K562 (cell line): Measurements from ENCODE around the gene PDE6B.

Experiments
- BRCA1 ChIP-seq, 2 experiments: fragments of 450-650 bp in 1 of 2; sonication (generic) in 1 of 2; formaldehyde crosslinking in 1 of 2; IDR thresholded peaks; 2 replicates each; pipeline versions ENCODE4 v1.5.0 to v1.6.1; 2017 to 2020; ENCODE audit warnings: mild to moderate bottlenecking in 1 of 2, missing genetic modification reagents in 1 of 2
- CHD1 ChIP-seq: fragments of 200-600 bp; sonication (generic); IDR thresholded peaks from one replicate; pipeline ENCODE4 v1.6.1; 2012; ENCODE audit warnings: mild to moderate bottlenecking, moderate library complexity, low read length, inconsistent platforms
- HDGF ChIP-seq: fragments of 450-650 bp; IDR thresholded peaks from 2 replicates; pipeline ENCODE4 v1.6.1; 2016
- MAFK ChIP-seq: IDR thresholded peaks from 2 replicates; pipeline ENCODE4 v1.6.1; 2011; ENCODE audit warnings: low read length, improper control_type of control experiment
- POLR2AphosphoS2 ChIP-seq: IDR thresholded peaks from 2 replicates; pipeline ENCODE4 v1.6.1; 2012; ENCODE audit warnings: low read length, improper control_type of control experiment
- POLR2AphosphoS5 ChIP-seq: IDR thresholded peaks from 2 replicates; pipeline ENCODE4 v1.6.1; 2011; ENCODE audit warnings: mild to moderate bottlenecking, low read depth, low read length, moderate library complexity; ENCODE audit not compliant: control insufficient read depth, insufficient read depth
- RFX5 ChIP-seq: IDR thresholded peaks from 2 replicates; pipeline ENCODE4 v1.6.1; 2011; ENCODE audit warnings: low read depth, mild to moderate bottlenecking, improper control_type of control experiment, low read length
- STAT5A ChIP-seq: IDR thresholded peaks from 2 replicates; pipeline ENCODE4 v1.6.1; 2012; ENCODE audit warnings: low read length, inconsistent platforms, borderline replicate concordance
- ZNF354B ChIP-seq: fragments of 250-450 bp; sonication (Bioruptor Pico); IDR thresholded peaks from 2 replicates; pipeline ENCODE4 v1.4.0; 2020
- ZNF586 ChIP-seq: fragments of 450-650 bp; formaldehyde crosslinking; conservative IDR thresholded peaks from 2 replicates; pipeline ENCODE4 v1.4.0; 2020; ENCODE audit warnings: mild to moderate bottlenecking, moderate library complexity
- TF ChIP-seq, protein P1 (sequence below): fragments of 250-450 bp; sonication (Bioruptor Pico); IDR thresholded peaks from 2 replicates; pipeline ENCODE4 v1.9.0; 2021; ENCODE audit warnings: mild to moderate bottlenecking
- TF ChIP-seq, protein P2 (sequence below), 2 experiments: fragments of 450-650 bp; formaldehyde crosslinking in 1 of 2; IDR thresholded peaks; 2 replicates each; pipeline versions ENCODE4 v1.4.0 to v1.6.1; 2014 to 2020; ENCODE audit warnings: mild to moderate bottlenecking in 2 of 2, borderline replicate concordance in 1 of 2, low read depth in 1 of 2
- TF ChIP-seq, protein P3 (sequence below): fragments of 250-450 bp; sonication (Bioruptor Pico); IDR thresholded peaks from 2 replicates; pipeline ENCODE4 v1.8.0; 2022; ENCODE audit warnings: moderate library complexity, mild to moderate bottlenecking, inconsistent platforms

DNA sequence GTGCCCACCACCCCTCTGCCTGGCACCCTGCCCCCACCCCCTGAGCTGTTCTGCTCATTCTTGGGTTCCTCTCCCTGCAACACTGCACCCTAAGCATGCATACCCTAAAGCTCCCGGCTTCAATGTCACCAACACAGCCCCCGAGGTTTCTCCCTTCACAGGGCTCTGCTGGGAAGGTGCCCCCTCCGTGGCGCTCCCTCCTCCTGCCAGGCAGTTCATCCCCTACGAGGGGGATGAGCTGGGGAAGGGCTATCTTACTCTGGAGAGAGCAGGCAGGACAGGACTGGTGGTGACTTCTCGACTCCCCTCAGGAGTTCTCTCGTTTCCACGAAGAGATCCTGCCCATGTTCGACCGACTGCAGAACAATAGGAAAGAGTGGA is 42.2 kb downstream of the PDE6B start:
- TF ChIP-seq RFX5: no peak
- TF ChIP-seq, protein P1, sequence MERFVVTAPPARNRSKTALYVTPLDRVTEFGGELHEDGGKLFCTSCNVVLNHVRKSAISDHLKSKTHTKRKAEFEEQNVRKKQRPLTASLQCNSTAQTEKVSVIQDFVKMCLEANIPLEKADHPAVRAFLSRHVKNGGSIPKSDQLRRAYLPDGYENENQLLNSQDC (CRISPR knock-in tag): no peak
- TF ChIP-seq POLR2AphosphoS5: no peak
- TF ChIP-seq ZNF586 (CRISPR knock-in tag): no peak
- no peak for TF ChIP-seq BRCA1 (IDR thresholded peaks at IDR 0.05)
- no peak for TF ChIP-seq BRCA1 (CRISPR knock-in tag; IDR thresholded peaks at IDR 0.05)
- TF ChIP-seq ZNF354B (CRISPR knock-in tag): no peak
- TF ChIP-seq, protein P2, sequence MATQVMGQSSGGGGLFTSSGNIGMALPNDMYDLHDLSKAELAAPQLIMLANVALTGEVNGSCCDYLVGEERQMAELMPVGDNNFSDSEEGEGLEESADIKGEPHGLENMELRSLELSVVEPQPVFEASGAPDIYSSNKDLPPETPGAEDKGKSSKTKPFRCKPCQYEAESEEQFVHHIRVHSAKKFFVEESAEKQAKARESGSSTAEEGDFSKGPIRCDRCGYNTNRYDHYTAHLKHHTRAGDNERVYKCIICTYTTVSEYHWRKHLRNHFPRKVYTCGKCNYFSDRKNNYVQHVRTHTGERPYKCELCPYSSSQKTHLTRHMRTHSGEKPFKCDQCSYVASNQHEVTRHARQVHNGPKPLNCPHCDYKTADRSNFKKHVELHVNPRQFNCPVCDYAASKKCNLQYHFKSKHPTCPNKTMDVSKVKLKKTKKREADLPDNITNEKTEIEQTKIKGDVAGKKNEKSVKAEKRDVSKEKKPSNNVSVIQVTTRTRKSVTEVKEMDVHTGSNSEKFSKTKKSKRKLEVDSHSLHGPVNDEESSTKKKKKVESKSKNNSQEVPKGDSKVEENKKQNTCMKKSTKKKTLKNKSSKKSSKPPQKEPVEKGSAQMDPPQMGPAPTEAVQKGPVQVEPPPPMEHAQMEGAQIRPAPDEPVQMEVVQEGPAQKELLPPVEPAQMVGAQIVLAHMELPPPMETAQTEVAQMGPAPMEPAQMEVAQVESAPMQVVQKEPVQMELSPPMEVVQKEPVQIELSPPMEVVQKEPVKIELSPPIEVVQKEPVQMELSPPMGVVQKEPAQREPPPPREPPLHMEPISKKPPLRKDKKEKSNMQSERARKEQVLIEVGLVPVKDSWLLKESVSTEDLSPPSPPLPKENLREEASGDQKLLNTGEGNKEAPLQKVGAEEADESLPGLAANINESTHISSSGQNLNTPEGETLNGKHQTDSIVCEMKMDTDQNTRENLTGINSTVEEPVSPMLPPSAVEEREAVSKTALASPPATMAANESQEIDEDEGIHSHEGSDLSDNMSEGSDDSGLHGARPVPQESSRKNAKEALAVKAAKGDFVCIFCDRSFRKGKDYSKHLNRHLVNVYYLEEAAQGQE (IDR thresholded peaks at IDR 0.05; ENCODE audit: borderline replicate concordance): no peak
- TF ChIP-seq, protein P2 (CRISPR knock-in tag; IDR thresholded peaks at IDR 0.05; ENCODE audit: low read depth): no peak
- TF ChIP-seq, protein P3, sequence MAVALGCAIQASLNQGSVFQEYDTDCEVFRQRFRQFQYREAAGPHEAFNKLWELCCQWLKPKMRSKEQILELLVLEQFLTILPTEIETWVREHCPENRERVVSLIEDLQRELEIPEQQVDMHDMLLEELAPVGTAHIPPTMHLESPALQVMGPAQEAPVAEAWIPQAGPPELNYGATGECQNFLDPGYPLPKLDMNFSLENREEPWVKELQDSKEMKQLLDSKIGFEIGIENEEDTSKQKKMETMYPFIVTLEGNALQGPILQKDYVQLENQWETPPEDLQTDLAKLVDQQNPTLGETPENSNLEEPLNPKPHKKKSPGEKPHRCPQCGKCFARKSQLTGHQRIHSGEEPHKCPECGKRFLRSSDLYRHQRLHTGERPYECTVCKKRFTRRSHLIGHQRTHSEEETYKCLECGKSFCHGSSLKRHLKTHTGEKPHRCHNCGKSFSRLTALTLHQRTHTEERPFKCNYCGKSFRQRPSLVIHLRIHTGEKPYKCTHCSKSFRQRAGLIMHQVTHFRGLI (CRISPR knock-in tag): no peak
- no peak for TF ChIP-seq CHD1
- TF ChIP-seq POLR2AphosphoS2: no peak
- no peak for TF ChIP-seq HDGF
- no peak for TF ChIP-seq MAFK
- TF ChIP-seq STAT5A: no peak
